NB4 (cell line): Measurements from ENCODE around the gene VPS39.

Source experiments
- DNase-seq: peaks from one replicate; pipeline ENCODE4 v3.0.0; 2010; ENCODE audit warnings: low read depth
- H3K4me3 ChIP-seq: one replicate; pipeline ENCODE4 v1.5.1; 2011; ENCODE audit warnings: mild to moderate bottlenecking, low read depth, low read length, moderate library complexity
- MYC ChIP-seq: IDR thresholded peaks from 2 replicates; pipeline ENCODE4 v1.6.1; 2011; ENCODE audit warnings: low read depth, low read length
- POLR2A ChIP-seq: IDR thresholded peaks from 2 replicates; pipeline ENCODE4 v1.6.1; 2011; ENCODE audit warnings: mild to moderate bottlenecking; ENCODE audit not compliant: insufficient read length; ENCODE audit errors: extremely low read depth
- TF ChIP-seq, protein P1 (sequence below): IDR thresholded peaks from one replicate; pipeline ENCODE4 v1.5.1; 2012; ENCODE audit warnings: low read depth, low read length
- TF ChIP-seq, protein P2 (sequence below): IDR thresholded peaks from 2 replicates; pipeline ENCODE4 v1.6.1; 2011; ENCODE audit warnings: low read depth, low read length

The VPS39 gene

DNA sequence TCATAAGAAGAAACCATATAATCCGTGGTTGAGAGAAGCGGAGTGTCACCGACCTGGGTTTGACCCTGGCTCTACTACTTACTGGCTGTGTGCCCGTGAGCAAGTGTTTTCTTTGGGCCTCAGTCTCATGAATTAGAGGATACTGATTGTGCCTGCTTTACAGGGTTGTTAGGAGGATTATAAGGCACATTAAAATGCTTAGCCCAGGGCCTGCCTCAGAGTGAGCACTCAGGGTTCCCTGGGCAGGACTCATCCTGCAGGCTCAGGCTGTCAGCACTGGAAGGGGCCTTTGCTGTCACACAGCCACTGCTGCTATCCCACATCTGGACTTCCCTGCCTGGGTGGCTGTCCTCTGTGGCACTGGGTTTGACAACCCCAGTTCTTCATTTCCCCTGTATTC lies 56.4 kb downstream of the VPS39 start:
- H3K4me3 ChIP-seq, result no peak overlapping the region
- TF ChIP-seq, protein P1, sequence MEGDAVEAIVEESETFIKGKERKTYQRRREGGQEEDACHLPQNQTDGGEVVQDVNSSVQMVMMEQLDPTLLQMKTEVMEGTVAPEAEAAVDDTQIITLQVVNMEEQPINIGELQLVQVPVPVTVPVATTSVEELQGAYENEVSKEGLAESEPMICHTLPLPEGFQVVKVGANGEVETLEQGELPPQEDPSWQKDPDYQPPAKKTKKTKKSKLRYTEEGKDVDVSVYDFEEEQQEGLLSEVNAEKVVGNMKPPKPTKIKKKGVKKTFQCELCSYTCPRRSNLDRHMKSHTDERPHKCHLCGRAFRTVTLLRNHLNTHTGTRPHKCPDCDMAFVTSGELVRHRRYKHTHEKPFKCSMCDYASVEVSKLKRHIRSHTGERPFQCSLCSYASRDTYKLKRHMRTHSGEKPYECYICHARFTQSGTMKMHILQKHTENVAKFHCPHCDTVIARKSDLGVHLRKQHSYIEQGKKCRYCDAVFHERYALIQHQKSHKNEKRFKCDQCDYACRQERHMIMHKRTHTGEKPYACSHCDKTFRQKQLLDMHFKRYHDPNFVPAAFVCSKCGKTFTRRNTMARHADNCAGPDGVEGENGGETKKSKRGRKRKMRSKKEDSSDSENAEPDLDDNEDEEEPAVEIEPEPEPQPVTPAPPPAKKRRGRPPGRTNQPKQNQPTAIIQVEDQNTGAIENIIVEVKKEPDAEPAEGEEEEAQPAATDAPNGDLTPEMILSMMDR, result no peak
- TF ChIP-seq POLR2A, result no peak
- TF ChIP-seq MYC, result no peak
- TF ChIP-seq, protein P2, sequence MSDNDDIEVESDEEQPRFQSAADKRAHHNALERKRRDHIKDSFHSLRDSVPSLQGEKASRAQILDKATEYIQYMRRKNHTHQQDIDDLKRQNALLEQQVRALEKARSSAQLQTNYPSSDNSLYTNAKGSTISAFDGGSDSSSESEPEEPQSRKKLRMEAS, result no peak
- no peak for DNase-seq

DNA sequence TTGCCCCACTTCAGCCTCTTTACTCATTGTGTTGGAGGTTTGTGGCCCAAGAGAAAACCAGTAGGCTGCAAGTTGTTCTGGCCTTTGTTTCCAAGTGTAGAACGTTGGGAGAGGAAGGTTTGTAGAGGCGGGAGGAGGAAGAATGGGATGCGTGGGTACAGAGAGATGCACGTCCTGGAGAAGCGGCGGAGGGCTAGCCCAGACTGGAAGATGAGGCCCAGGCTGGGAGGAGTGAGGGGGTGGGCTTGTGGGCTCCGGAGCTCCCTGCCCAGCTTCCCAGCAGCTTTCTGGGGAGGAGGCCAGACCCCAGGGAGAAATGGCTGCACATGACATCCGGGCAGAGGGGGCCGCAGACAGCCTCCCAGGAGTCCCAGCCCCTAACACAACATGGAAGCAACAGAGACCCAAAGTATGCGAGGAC lies 57.0 kb downstream of the VPS39 start:
- H3K4me3 ChIP-seq, result no peak overlapping the region
- DNase-seq, result no peak
- TF ChIP-seq POLR2A, result no peak
- no peak for TF ChIP-seq MYC
- TF ChIP-seq, protein P1, result no peak
- TF ChIP-seq, protein P2, result no peak

DNA sequence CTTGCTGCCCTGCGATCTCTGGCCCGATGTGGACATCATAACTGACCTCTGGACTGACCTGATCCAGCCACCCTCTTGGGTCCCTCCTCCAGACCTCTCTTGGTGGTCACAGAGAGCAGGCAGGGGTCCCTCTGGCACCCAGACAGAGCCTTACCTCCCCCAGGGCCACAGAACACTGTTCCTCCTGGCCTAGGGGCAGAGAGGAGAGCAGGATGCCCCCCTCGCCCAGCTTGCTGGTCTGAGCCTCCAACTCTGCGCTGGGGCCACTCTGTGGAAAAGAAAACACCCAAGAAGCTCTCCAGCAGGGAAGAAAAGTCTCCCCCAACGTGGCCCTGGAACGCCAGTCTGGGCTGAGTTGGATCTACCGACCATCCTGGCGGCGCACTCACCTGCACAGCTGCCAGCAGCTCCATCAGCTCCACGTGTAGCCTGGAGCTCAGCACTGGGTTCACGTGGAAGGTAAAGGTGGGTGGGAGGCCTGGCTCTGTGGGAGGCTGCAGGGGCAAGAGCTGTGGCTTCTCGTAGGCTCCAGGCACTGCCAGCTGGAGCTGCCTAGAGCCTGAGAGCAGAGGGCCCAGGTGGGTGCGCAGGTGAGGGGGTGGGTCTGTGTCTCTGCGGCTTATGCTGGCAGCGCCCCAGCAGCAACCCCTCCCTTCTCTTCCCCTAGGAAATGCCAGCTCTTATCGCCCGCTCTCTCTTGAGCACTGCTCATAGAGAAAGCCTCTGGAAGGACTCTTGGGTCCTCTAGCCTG lies 57.7 kb downstream of the VPS39 start:
- no peak for DNase-seq
- TF ChIP-seq, protein P2, result no peak
- TF ChIP-seq POLR2A (no peak), MYC (no peak)
- TF ChIP-seq, protein P1, result no peak

DNA sequence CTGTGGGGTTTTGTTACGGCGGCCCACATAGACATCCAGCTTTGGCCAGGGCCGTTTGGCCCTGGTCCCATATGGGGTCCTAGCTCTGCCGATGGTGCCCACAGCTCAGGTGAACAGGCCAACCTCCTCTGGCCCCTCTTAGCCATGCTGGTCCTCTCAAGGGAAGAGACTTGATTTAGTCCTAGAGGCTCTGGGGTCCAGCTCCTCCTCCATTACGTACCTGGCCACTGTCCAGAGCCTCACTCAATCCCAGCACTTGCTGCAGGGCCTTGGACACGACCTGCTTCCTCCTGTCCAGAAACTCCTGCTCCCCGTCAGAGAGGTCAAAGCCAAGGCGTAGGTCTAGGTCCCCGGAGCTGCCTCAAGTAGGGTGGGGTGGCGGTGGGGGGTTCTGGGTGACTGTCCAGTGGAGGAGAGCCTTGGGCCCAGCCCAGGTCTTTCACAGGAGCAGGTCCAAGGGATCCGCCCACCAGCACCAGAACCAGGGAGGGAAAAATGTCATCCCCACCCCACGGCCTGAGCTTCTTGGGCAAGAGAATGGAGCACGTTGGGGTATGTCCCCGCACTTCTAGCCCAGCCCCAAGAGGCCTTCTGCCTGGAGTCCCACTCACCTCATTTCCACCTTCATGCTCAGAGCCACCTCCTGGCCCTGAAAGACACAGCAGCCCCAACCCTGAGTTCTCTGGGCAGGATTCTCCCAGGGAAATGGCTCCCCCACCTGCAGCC lies 58.4 kb downstream of the VPS39 start:
- DNase-seq, result no peak
- TF ChIP-seq, protein P2, result no peak
- TF ChIP-seq, protein P1, result no peak
- no peak for TF ChIP-seq MYC
- no peak for TF ChIP-seq POLR2A
- no peak overlapping the region for H3K4me3 ChIP-seq

More for the DNA sequence above, 57.7 kb downstream of the VPS39 start:
- no peak overlapping the region for H3K4me3 ChIP-seq

DNA sequence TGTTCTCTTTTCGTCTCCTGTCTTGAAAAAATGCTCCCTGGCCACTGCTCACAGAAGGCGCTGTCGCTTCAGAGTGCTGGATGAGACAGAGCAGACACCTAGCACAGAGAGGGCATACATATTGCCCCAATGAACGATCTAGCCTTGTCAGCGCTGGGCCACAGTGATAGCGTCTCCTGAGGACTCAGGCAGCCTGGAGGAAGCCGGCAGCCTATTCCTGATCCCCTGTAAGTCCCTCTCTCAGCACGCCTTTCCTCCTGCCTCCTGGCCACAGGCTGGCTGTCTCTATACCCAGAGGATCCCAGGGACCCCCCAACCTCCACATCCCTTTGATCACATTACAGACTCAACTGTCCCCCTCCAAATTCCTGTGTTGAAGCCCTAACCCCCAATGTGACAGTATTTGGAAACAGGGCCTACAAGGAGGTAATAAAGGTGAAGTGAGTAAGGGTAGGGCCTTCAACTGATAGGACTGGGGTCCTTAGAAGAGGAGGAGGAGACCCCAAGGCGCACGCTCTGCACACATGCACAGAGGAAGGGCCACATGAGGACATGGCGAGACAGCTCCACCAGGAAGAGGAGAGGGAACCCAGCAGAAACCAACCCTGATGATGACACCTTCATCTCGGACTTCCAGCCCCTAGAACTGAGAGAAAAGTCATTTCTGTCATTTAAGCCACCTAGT lies 59.2 kb downstream of the VPS39 start:
- no peak for TF ChIP-seq POLR2A
- TF ChIP-seq, protein P2, result no peak
- no peak for TF ChIP-seq MYC
- TF ChIP-seq, protein P1, result no peak
- no peak for DNase-seq
- H3K4me3 ChIP-seq, result no peak overlapping the region
